ENCODE measurements around the gene TIMMDC1. TPM values are rescaled to one million over a fixed set of nuclear protein-coding genes. Genes with fewer than 3 reads are reported as not detected.

Gene TIMMDC1
- total RNA-seq (100 to 1,000 TPM; 213 to 379 (median 240) TPM), polyA plus RNA-seq (100 to 1,000 TPM in 1 of 2 donors, 10 to 100 TPM in 1; 90.3 to 126 TPM)
- long read RNA-seq, donor 1, transcript TIMMDC1-208 (7 exons, 2,394 nt): major isoform, 171 of 196 reads
- long read RNA-seq, donor 1, partial matches to known transcripts: 7 of 196 reads
- long read RNA-seq, donor 1, other reads (novel, unspliced or antisense): 17 of 196 reads
- long read RNA-seq, donor 2, transcript TIMMDC1-208 (7 exons, 2,394 nt): major isoform, 139 of 162 reads
- long read RNA-seq, donor 2, partial matches to known transcripts: 10 of 162 reads
- long read RNA-seq, donor 2, other reads (novel, unspliced or antisense): 12 of 162 reads
- long read RNA-seq, donor 3, transcript TIMMDC1-208 (7 exons, 2,394 nt): major isoform, 227 of 246 reads
- long read RNA-seq, donor 3, partial matches to known transcripts: 11 of 246 reads
- long read RNA-seq, donor 3, other reads (novel, unspliced or antisense): 8 of 246 reads

GRCh38 chr3:119498186-119499011, at the start of gene TIMMDC1:
TSS of gene TIMMDC1 (plus strand) at chr3:119498547. CDS start at chr3:119498734, 187 bp downstream.
- Histone ChIP-seq H3K36me3 (peaks cover 0 to 26% (median 4%) of the 10 kb centered on the region in 9 donors), H3K27ac (peak within 1 kb of the TSS; percentile 74 to 98 (median 96)), H3K4me3 (peak within 1 kb of the TSS; percentile 66 to 93 (median 82)), H3K4me1 (peaks cover 9 to 44% (median 31%) of the 10 kb centered on the region in 9 donors), H3K9me3 (no peaks in the 10 kb centered on the region), H3K27me3 (no peaks in the 10 kb centered on the region)
- peak in 1 of 9 donors; percentile 7 for TF ChIP-seq CTCF (IDR thresholded peaks at IDR 0.05)
- intact Hi-C loops (cut with DNase I): loop anchor here in 3 of 10 donors (1.0 to 10.0 kb wide), 4 partner anchors 30 to 996 kb away; partner anchors contain the start of genes COX17 (in 2 of the 3) and POGLUT1 (in 1 of the 3)
- peak; percentile 96 to 98 for DNase-seq
- peak; percentile 99 to 100 (median 100) for ATAC-seq
- WGBS, 2 donors: 0 to 1% methylated on average over 58 of the region's 58 CpGs

- intact Hi-C loops (cut with DNase I): no loop called here
- H3K27ac ChIP-seq: no peak overlapping the region
- no peak overlapping the region for H3K4me3 ChIP-seq
- no peaks in the 10 kb centered on the region for H3K27me3 ChIP-seq
- DNase-seq (no peak), ATAC-seq (no peak)
- WGBS, 2 donors: 35 to 51% methylated on average over 1 of the region's 1 CpG
- H3K4me1 ChIP-seq: peaks cover 0 to 39% (median 0%) of the 10 kb centered on the region in 9 donors
- no peaks in the 10 kb centered on the region for H3K9me3 ChIP-seq
- no peak for TF ChIP-seq CTCF (IDR thresholded peaks at IDR 0.05)
- H3K36me3 ChIP-seq: peaks cover 0 to 100% (median 72%) of the 10 kb centered on the region in 9 donors
Observed at GRCh38 chr3:119453822-119454221, 44.5 kb upstream of the TIMMDC1 start.

- intact Hi-C loops (cut with DNase I): no loop called here
- DNase-seq: no peak
- peak in 2 of 8 donors; percentile 17 to 37 for ATAC-seq
- Histone ChIP-seq H3K27ac (no peak overlapping the region), H3K9me3 (no peaks in the 10 kb centered on the region), H3K4me1 (peaks cover 0 to 65% (median 13%) of the 10 kb centered on the region in 9 donors), H3K36me3 (peaks cover 0 to 100% (median 54%) of the 10 kb centered on the region in 9 donors), H3K27me3 (no peaks in the 10 kb centered on the region), H3K4me3 (no peak overlapping the region)
- no peak for TF ChIP-seq CTCF (IDR thresholded peaks at IDR 0.05)
- 94 to 95% methylated on average over 1 of the region's 1 CpG for WGBS, 2 donors
Observed at GRCh38 chr3:119456469-119456868, 41.9 kb upstream of the TIMMDC1 start.

- WGBS, 2 donors: 74 to 90% methylated on average over 4 of the region's 4 CpGs
Observed at GRCh38 chr3:119457246-119457645, 41.1 kb upstream of the TIMMDC1 start.

More at GRCh38 chr3:119457246-119457645, 41.1 kb upstream of the TIMMDC1 start:
- ATAC-seq (peak in 2 of 8 donors; percentile 73 to 84), DNase-seq (no peak)
- Histone ChIP-seq H3K9me3 (no peaks in the 10 kb centered on the region), H3K4me1 (peaks cover 2 to 73% (median 21%) of the 10 kb centered on the region in 9 donors), H3K27me3 (no peaks in the 10 kb centered on the region), H3K36me3 (peaks cover 0 to 99% (median 47%) of the 10 kb centered on the region in 9 donors), H3K27ac (peak overlapping the region in 1 of 10 donors; percentile 11), H3K4me3 (no peak overlapping the region)
- no peak for TF ChIP-seq CTCF (IDR thresholded peaks at IDR 0.05)
- intact Hi-C loops (cut with DNase I): no loop called here

All from heart right ventricle (tissue), 16 donors.